H1 (cell line): ENCODE data around the gene NOS3. TPM values are rescaled to one million over a fixed set of nuclear protein-coding genes. Genes with fewer than 3 reads are reported as not detected.

Experiments
- CTCF ChIA-PET: fragments of 300-600 bp; sonication (Branson Sonifier 250); formaldehyde crosslinking; loops from one replicate; lab custom pipeline; 2021; ENCODE audit not compliant: partially characterized antibody; lab: Charles Lee
- POLR2A ChIA-PET: fragments of 300-600 bp; sonication (Branson Sonifier 250); formaldehyde crosslinking; loops from one replicate; lab custom pipeline; 2021; ENCODE audit warnings: inconsistent platforms; ENCODE audit not compliant: partially characterized antibody; lab: Charles Lee
- DNase-seq, 2 experiments: peaks; one replicate each; pipeline versions ENCODE4 v3.0.0 to v3.0.0-alpha.2; 2010 to 2022; ENCODE audit warnings: low spot score in 2 of 2, low read depth in 1 of 2, mixed read lengths in 1 of 2
- FAIRE-seq: peaks from 2 replicates; lab custom pipeline; 2011; peaks lifted over from hg19 to GRCh38; lab: Jason Lieb, UNC
- H2AFZ ChIP-seq: 2 replicates; pipeline ENCODE4 v1.8.1; 2012; ENCODE audit warnings: low read length, inconsistent platforms
- H2AK5ac ChIP-seq: 2 replicates; pipeline ENCODE4 v1.6.1; 2013; ENCODE audit warnings: low read depth, low read length
- H2BK120ac ChIP-seq: replicated peaks from 2 replicates; pipeline ENCODE3; 2013; ENCODE audit warnings: low read depth, low read length, inconsistent platforms
- H2BK12ac ChIP-seq: 2 replicates; pipeline ENCODE4 v1.6.1; 2013; ENCODE audit warnings: low read depth, low read length
- H2BK15ac ChIP-seq: 2 replicates; pipeline ENCODE4 v1.6.1; 2013; ENCODE audit warnings: low read length
- H2BK20ac ChIP-seq: 2 replicates; pipeline ENCODE4 v1.6.1; 2013; ENCODE audit warnings: low read length
- H2BK5ac ChIP-seq: 2 replicates; pipeline ENCODE4 v1.6.1; 2013; ENCODE audit warnings: low read depth, low read length
- H3K14ac ChIP-seq: 2 replicates; pipeline ENCODE4 v1.6.1; 2013; ENCODE audit warnings: inconsistent platforms; ENCODE audit not compliant: insufficient read length
- H3K18ac ChIP-seq: 2 replicates; pipeline ENCODE4 v1.6.1; 2013; ENCODE audit warnings: low read length; ENCODE audit errors: extremely low read depth
- H3K23ac ChIP-seq: 2 replicates; pipeline ENCODE4 v1.6.1; 2013; ENCODE audit warnings: inconsistent platforms; ENCODE audit not compliant: insufficient read length
- H3K23me2 ChIP-seq: 2 replicates; pipeline ENCODE4 v1.6.1; 2013; ENCODE audit warnings: low read depth, low read length
- H3K27ac ChIP-seq: 2 replicates; pipeline ENCODE4 v1.6.1; 2011; ENCODE audit warnings: low read depth, low read length, inconsistent platforms
- H3K27me3 ChIP-seq, 4 experiments: replicated peaks in 1 of 4; 1 replicate in 1 of 4; 2 replicates in 3 of 4; pipeline versions ENCODE4 v1.6.1 to v1.8.1; 2011 to 2013; ENCODE audit warnings: low read length in 3 of 4, mild to moderate bottlenecking in 3 of 4, inconsistent platforms in 2 of 4, mixed read lengths in 2 of 4, moderate library complexity in 1 of 4; ENCODE audit not compliant: control insufficient read depth in 3 of 4, insufficient read depth in 3 of 4; ENCODE audit errors: extremely low read depth in 1 of 4
- H3K36me3 ChIP-seq, 4 experiments: 2 replicates each; pipeline versions ENCODE4 v1.6.1 to v1.8.1; 2011 to 2013; ENCODE audit warnings: mild to moderate bottlenecking in 4 of 4, low read length in 3 of 4, moderate library complexity in 2 of 4, control low read depth in 1 of 4, inconsistent platforms in 1 of 4; ENCODE audit not compliant: insufficient read depth in 4 of 4, control insufficient read depth in 2 of 4
- H3K4ac ChIP-seq: replicated peaks from 2 replicates; pipeline ENCODE3; 2013; ENCODE audit warnings: low read length, low read depth, mixed read lengths, inconsistent platforms; ENCODE audit not compliant: insufficient read length
- H3K4me1 ChIP-seq, 4 experiments: replicated peaks in 1 of 4; 1 replicate in 1 of 4; 2 replicates in 3 of 4; pipeline versions ENCODE4 v1.6.1 to v1.8.1; 2011 to 2013; ENCODE audit warnings: low read length in 3 of 4, inconsistent platforms in 2 of 4, mixed read lengths in 1 of 4; ENCODE audit not compliant: insufficient read depth in 4 of 4, control insufficient read depth in 3 of 4
- H3K4me2 ChIP-seq, 2 experiments: 2 replicates each; pipeline versions ENCODE4 v1.6.1 to v1.8.1; 2011 to 2013; ENCODE audit warnings: low read depth in 2 of 2, low read length in 2 of 2, control low read depth in 1 of 2, inconsistent platforms in 1 of 2, mild to moderate bottlenecking in 1 of 2; ENCODE audit not compliant: insufficient read depth in 1 of 2
- H3K4me3 ChIP-seq, 4 experiments: fragments of 200-600, 300-600 bp in 1 of 4; sonication (generic), shearing (Covaris generic), sonication (Bioruptor Twin) in 1 of 4; 2 replicates each; pipeline versions ENCODE4 v1.5.1 to v1.8.1; 2011 to 2016; ENCODE audit warnings: low read length in 4 of 4, low read depth in 3 of 4, control low read depth in 2 of 4, inconsistent platforms in 2 of 4, mild to moderate bottlenecking in 2 of 4, mixed read lengths in 1 of 4, moderate library complexity in 1 of 4; ENCODE audit not compliant: insufficient read depth in 2 of 4; ENCODE audit errors: extremely low read depth in 1 of 4
- H3K56ac ChIP-seq: replicated peaks from 2 replicates; pipeline ENCODE3; 2013; ENCODE audit warnings: low read depth, mild to moderate bottlenecking, mixed read lengths, low read length, inconsistent platforms; ENCODE audit not compliant: insufficient read length
- H3K79me1 ChIP-seq: 2 replicates; pipeline ENCODE4 v1.6.1; 2013; ENCODE audit warnings: low read depth, low read length, control low read depth
- H3K79me2 ChIP-seq, 2 experiments: 2 replicates each; pipeline versions ENCODE4 v1.6.1 to v1.8.1; 2012 to 2013; ENCODE audit warnings: low read length in 2 of 2, mild to moderate bottlenecking in 2 of 2, inconsistent platforms in 1 of 2; ENCODE audit not compliant: insufficient read depth in 2 of 2, control insufficient read depth in 1 of 2
- H3K9ac ChIP-seq, 4 experiments: replicated peaks in 1 of 4; 1 replicate in 1 of 4; 2 replicates in 3 of 4; pipeline versions ENCODE4 v1.6.1 to v1.8.1; 2011 to 2013; ENCODE audit warnings: low read depth in 3 of 4, low read length in 3 of 4, control low read depth in 2 of 4, mild to moderate bottlenecking in 2 of 4, moderate library complexity in 2 of 4, inconsistent platforms in 1 of 4; ENCODE audit errors: extremely low read depth in 1 of 4
- H3K9me3 ChIP-seq, 2 experiments: 2 replicates each; pipeline versions ENCODE4 v1.6.1 to v1.8.1; 2012 to 2013; ENCODE audit warnings: mild to moderate bottlenecking in 2 of 2, moderate library complexity in 2 of 2, control low read depth in 1 of 2, inconsistent platforms in 1 of 2, low read depth in 1 of 2, low read length in 1 of 2, mixed read lengths in 1 of 2; ENCODE audit not compliant: insufficient read depth in 2 of 2
- H4K20me1 ChIP-seq, 2 experiments: replicated peaks in 1 of 2; 2 replicates each; pipeline versions ENCODE3 to v1.8.1; 2011 to 2013; ENCODE audit warnings: inconsistent platforms in 2 of 2, low read length in 2 of 2, mild to moderate bottlenecking in 1 of 2; ENCODE audit not compliant: insufficient read depth in 2 of 2, control insufficient read depth in 1 of 2
- H4K5ac ChIP-seq: 2 replicates; pipeline ENCODE4 v1.6.1; 2013; ENCODE audit warnings: low read length, low read depth, mixed read lengths, inconsistent platforms; ENCODE audit not compliant: insufficient read length
- H4K8ac ChIP-seq: 2 replicates; pipeline ENCODE4 v1.8.0; 2013; ENCODE audit warnings: mild to moderate bottlenecking, moderate library complexity, low read length, inconsistent platforms; ENCODE audit not compliant: insufficient read depth; ENCODE audit errors: extremely low read depth
- H4K91ac ChIP-seq: replicated peaks from 2 replicates; pipeline ENCODE3; 2013; ENCODE audit warnings: low read length, mixed read lengths, inconsistent platforms; ENCODE audit not compliant: insufficient read length
- BCL11A ChIP-seq, 2 experiments: IDR thresholded peaks; one replicate each; pipeline ENCODE4 v1.6.1; 2011; ENCODE audit warnings: low read depth in 2 of 2, low read length in 2 of 2, mild to moderate bottlenecking in 2 of 2
- CTBP2 ChIP-seq: IDR thresholded peaks from 2 replicates; pipeline ENCODE4 v1.7.0; 2011; ENCODE audit warnings: borderline replicate concordance, mild to moderate bottlenecking, moderate library complexity, mixed read lengths, low read length; ENCODE audit not compliant: insufficient read depth, insufficient read length
- HDAC2 ChIP-seq, 2 experiments: fragments of 300-600 bp in 1 of 2; sonication (generic) in 1 of 2; IDR thresholded peaks; 2 replicates each; pipeline ENCODE4 v1.6.1; 2011 to 2012; ENCODE audit warnings: low read depth in 2 of 2, low read length in 2 of 2, mild to moderate bottlenecking in 2 of 2, moderate library complexity in 2 of 2, borderline replicate concordance in 1 of 2, inconsistent platforms in 1 of 2
- JUN ChIP-seq: IDR thresholded peaks from 2 replicates; pipeline ENCODE4 v1.6.1; 2011; ENCODE audit warnings: low read depth, mild to moderate bottlenecking, improper control_type of control experiment, low read length
- KDM1A ChIP-seq: fragments of 200-600, 300-600 bp; sonication (generic); IDR thresholded peaks from 2 replicates; pipeline ENCODE4 v1.7.1; 2016; ENCODE audit warnings: mild to moderate bottlenecking, low read length, borderline replicate concordance
- TAF1 ChIP-seq: IDR thresholded peaks from 2 replicates; pipeline ENCODE4 v1.6.1; 2011; ENCODE audit warnings: mild to moderate bottlenecking, low read depth, low read length
- TCF12 ChIP-seq: IDR thresholded peaks from 2 replicates; pipeline ENCODE4 v1.6.1; 2011; ENCODE audit warnings: low read depth, mild to moderate bottlenecking, low read length
- YY1 ChIP-seq: IDR thresholded peaks from 2 replicates; pipeline ENCODE4 v1.6.1; 2011; ENCODE audit warnings: low read depth, mild to moderate bottlenecking, low read length
- WGBS, 2 experiments: shearing (Covaris generic) in 1 of 2; methylation state at CpG; one replicate each; pipeline versions ENCODE4 v1.1.6 to v1.1.7; 2013 to 2015; ENCODE audit warnings: low lambda C conversion rate in 2 of 2, mixed read lengths in 2 of 2, inconsistent platforms in 1 of 2, low coverage in 1 of 2, missing lambda C conversion rate in 1 of 2; ENCODE audit not compliant: insufficient replicate concordance in 2 of 2, insufficient coverage in 1 of 2, insufficient read length in 1 of 2; ENCODE audit errors: extremely low coverage in 1 of 2, missing lambda C conversion rate in 1 of 2; 5-methylcytosine and 5-hydroxymethylcytosine counted together
- polyA plus RNA-seq, 7 experiments: library from polyadenylated mRNA; depleted of rRNA in 3 of 7; stranded (reverse) in 5 of 7; unstranded in 2 of 7; fragments of >200 nt in 5 of 7; fragments of 200-250 nt in 2 of 7; gene quantifications; 1 replicate in 5 of 7; 2 replicates in 1 of 7; 4 replicates in 1 of 7; pipeline versions ENCODE4 v1.2.1 to v1.2.3, GENCODE V29; 2011 to 2013; ENCODE audit warnings: missing spikeins in 2 of 7, mixed read lengths in 2 of 7
- total RNA-seq: library from RNA; stranded (reverse); fragmentation: NEBNext Ultra II Directional; extraction: Animal tissue kit (Norgen Biotek cat#: 25700); gene quantifications from 2 replicates; pipeline ENCODE4 v1.2.1, GENCODE V29; 2021
- TF ChIP-seq, protein P1 (sequence below), 3 experiments: IDR thresholded peaks; 1 replicate in 2 of 3; 2 replicates in 1 of 3; pipeline versions ENCODE4 v1.5.1 to v1.6.1; 2011; ENCODE audit warnings: low read length in 3 of 3, mild to moderate bottlenecking in 3 of 3, inconsistent platforms in 2 of 3, low read depth in 1 of 3, moderate library complexity in 1 of 3; ENCODE audit not compliant: insufficient read depth in 1 of 3; ENCODE audit errors: control extremely low read depth in 1 of 3

NOS3 gene
- total and polyA plus RNA-seq, 2 of the 8 experiments (the other 6 are each of a cell fraction or from before 2014, with no cell fraction given) = 4.4 to 16.2 TPM

DNA sequence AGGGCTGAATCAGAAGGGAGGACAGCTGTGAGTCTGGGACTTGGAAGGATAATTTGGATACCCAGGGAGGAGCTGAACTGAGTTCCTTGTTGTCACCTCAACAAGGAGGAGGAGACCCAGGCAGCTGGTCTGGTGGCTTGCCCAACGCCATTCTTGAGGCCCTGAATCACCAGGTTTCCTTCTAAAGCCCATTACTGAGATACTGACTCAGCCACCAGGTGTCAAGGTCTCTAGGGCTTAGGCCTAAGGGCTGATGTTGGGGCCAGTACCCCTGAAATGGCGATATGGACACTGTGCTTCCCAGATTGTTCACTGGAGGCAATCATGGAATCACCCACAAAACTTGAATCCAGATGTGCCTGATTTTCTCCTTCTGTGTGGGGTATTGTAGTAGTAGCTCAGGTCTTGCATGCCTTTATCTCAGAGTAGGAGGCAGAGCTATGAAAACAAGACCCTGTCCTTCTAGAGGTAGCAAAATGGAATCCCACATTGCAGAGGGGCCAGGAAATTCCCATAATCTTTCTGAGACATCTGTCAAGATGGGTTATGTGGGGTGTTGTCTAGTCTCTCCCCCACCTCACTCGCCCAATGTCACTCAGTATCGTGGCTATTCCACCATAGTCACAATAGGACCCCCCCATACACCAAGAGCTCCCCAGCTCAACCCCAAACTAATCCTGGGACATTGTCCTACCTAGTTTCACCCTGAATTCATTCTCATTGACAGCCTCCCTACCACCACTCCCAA, 35.3 kb downstream of the NOS3 start:
- Histone ChIP-seq H3K4me1 (peaks cover 0 to 4% (median 2%) of the 10 kb centered on the region in 4 experiments; a peak in 3 of 7 replicates), H4K5ac (peak overlapping the region; percentile 31), H2BK15ac (no peak overlapping the region), H3K36me3 (no peaks in the 10 kb centered on the region), H2BK12ac (no peak overlapping the region; the same call in 1 of the 2 replicates), H2BK20ac (no peak overlapping the region), H3K23me2 (peaks cover 3% of the 10 kb centered on the region; the same call in 1 of the 2 replicates), H3K4ac (no peak overlapping the region), H3K4me2 (peak overlapping the region in 1 of 2 experiments; percentile 90; a peak in 1 of 4 replicates), H4K91ac (no peak overlapping the region), H3K9ac (no peak overlapping the region), H3K23ac (no peak overlapping the region), H3K79me1 (no peaks in the 10 kb centered on the region; the same call in 1 of the 2 replicates), H4K8ac (no peak overlapping the region), H2BK5ac (no peak overlapping the region), H3K9me3 (no peaks in the 10 kb centered on the region), H2BK120ac (peak overlapping the region; percentile 60), H2AFZ (no peak overlapping the region), H2AK5ac (no peak overlapping the region), H3K27me3 (peaks cover 0 to 4% (median 3%) of the 10 kb centered on the region in 4 experiments; a peak in 4 of 7 replicates), H4K20me1 (no peaks in the 10 kb centered on the region), H3K27ac (no peak overlapping the region), H3K14ac (no peak overlapping the region), H3K18ac (no peak overlapping the region), H3K4me3 (no peak overlapping the region), H3K79me2 (no peaks in the 10 kb centered on the region), H3K56ac (no peak overlapping the region)
- FAIRE-seq (no peak), DNase-seq (no peak)
- 82% methylated on average over 4 of the region's 4 CpGs; no CpG with 5 or more reads in 1 of the 2 experiments for WGBS, 2 experiments
- POLR2A ChIA-PET = interaction anchor here (0.6 to 3.2 kb wide), 2 partner anchors 8 to 653 kb away, joined by 4 to 18 read pairs; no protein-coding TSS in a partner anchor
- CTCF ChIA-PET = interaction anchor here (0.5 to 2.3 kb wide), 7 partner anchors 9 to 146 kb away, joined by 3 to 12 read pairs (median 5); no protein-coding TSS in a partner anchor
- TF ChIP-seq, protein P1, sequence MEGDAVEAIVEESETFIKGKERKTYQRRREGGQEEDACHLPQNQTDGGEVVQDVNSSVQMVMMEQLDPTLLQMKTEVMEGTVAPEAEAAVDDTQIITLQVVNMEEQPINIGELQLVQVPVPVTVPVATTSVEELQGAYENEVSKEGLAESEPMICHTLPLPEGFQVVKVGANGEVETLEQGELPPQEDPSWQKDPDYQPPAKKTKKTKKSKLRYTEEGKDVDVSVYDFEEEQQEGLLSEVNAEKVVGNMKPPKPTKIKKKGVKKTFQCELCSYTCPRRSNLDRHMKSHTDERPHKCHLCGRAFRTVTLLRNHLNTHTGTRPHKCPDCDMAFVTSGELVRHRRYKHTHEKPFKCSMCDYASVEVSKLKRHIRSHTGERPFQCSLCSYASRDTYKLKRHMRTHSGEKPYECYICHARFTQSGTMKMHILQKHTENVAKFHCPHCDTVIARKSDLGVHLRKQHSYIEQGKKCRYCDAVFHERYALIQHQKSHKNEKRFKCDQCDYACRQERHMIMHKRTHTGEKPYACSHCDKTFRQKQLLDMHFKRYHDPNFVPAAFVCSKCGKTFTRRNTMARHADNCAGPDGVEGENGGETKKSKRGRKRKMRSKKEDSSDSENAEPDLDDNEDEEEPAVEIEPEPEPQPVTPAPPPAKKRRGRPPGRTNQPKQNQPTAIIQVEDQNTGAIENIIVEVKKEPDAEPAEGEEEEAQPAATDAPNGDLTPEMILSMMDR (IDR thresholded peaks at IDR 0.05; ENCODE audit: control extremely low read depth in 1 of 3, insufficient read depth in 1 of 3, low read depth in 1 of 3, low read length in 3 of 3) = no peak
- TF ChIP-seq KDM1A (no peak), YY1 (no peak), JUN (no peak), TAF1 (no peak), BCL11A (IDR thresholded peaks at IDR 0.05; ENCODE audit: low read depth in 2 of 2, low read length in 2 of 2) (no peak), HDAC2 (IDR thresholded peaks at IDR 0.05; ENCODE audit: borderline replicate concordance in 1 of 2, low read depth in 2 of 2, low read length in 2 of 2) (no peak), TCF12 (no peak), CTBP2 (no peak)
